Breast epithelium (tissue), 3 donors: ENCODE data around the gene TEX38.

ENCODE experiments used
- POLR2A ChIP-seq: fragments of 450-650 bp; IDR thresholded peaks from one replicate; pipeline ENCODE4 v1.6.1; 2016; ENCODE audit warnings: antibody characterized with exemption, mild to moderate bottlenecking, moderate library complexity
- POLR2AphosphoS5 ChIP-seq, 3 donors: sonication (generic); formaldehyde crosslinking; IDR thresholded peaks; one replicate each; pipeline ENCODE4 v1.6.1; 2017; ENCODE audit warnings: antibody characterized with exemption in 3 of 3
- TF ChIP-seq, protein P1 (sequence below), 3 donors: fragments of 450-650 bp; IDR thresholded peaks; one replicate each; pipeline ENCODE4 v1.5.1; 2016 to 2017; ENCODE audit warnings: antibody characterized with exemption in 3 of 3, mild to moderate bottlenecking in 3 of 3, moderate library complexity in 3 of 3

DNA sequence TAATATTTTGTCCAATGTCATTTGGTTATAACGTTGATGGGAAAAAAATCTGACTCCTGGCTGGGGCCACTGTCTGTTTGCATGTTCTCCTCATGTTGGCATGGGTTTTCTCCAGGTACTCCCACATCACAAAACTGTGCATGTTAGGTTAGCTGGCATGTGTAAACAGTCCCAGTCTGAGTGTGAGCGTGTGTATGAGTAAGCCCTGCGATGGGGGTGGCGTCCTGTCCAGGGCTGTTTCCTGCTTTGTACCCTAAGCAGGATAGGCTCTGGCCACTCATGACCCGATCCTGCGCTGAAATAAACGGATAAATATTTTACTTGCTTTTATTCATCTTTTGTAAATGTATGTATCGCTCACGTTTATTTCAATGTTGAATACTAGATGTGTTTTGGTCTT, 33.8 kb downstream of the TEX38 start:
- TF ChIP-seq, protein P1, sequence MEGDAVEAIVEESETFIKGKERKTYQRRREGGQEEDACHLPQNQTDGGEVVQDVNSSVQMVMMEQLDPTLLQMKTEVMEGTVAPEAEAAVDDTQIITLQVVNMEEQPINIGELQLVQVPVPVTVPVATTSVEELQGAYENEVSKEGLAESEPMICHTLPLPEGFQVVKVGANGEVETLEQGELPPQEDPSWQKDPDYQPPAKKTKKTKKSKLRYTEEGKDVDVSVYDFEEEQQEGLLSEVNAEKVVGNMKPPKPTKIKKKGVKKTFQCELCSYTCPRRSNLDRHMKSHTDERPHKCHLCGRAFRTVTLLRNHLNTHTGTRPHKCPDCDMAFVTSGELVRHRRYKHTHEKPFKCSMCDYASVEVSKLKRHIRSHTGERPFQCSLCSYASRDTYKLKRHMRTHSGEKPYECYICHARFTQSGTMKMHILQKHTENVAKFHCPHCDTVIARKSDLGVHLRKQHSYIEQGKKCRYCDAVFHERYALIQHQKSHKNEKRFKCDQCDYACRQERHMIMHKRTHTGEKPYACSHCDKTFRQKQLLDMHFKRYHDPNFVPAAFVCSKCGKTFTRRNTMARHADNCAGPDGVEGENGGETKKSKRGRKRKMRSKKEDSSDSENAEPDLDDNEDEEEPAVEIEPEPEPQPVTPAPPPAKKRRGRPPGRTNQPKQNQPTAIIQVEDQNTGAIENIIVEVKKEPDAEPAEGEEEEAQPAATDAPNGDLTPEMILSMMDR (IDR thresholded peaks at IDR 0.05) = no peak
- TF ChIP-seq POLR2A (no peak), POLR2AphosphoS5 (IDR thresholded peaks at IDR 0.05) (no peak)
